SK-N-SH (cell line): ENCODE results near the gene RASGRF1.

Source experiments
- GABPA ChIP-seq: IDR thresholded peaks from 2 replicates; pipeline ENCODE4 v1.4.0; 2012; ENCODE audit warnings: low read depth, mild to moderate bottlenecking
- RAD21 ChIP-seq: IDR thresholded peaks from 2 replicates; pipeline ENCODE4 v1.6.1; 2012; ENCODE audit warnings: mild to moderate bottlenecking, low read length
- SMC3 ChIP-seq: IDR thresholded peaks from 2 replicates; pipeline ENCODE4 v1.6.1; 2012; ENCODE audit warnings: low read depth, low read length, improper control_type of control experiment
- TF ChIP-seq, protein P1 (sequence below): fragments of 200-600 bp; sonication (generic); IDR thresholded peaks from 2 replicates; pipeline ENCODE4 v1.6.1; 2017; ENCODE audit warnings: antibody characterized with exemption, mild to moderate bottlenecking, moderate library complexity
- TF ChIP-seq, protein P2 (sequence below): IDR thresholded peaks from 2 replicates; pipeline ENCODE4 v1.6.1; 2012; ENCODE audit warnings: mild to moderate bottlenecking, low read depth, low read length, moderate library complexity

GRCh38 chr15:79035111-79035601 is 55.4 kb downstream of the RASGRF1 start:
- TF ChIP-seq, protein P1, sequence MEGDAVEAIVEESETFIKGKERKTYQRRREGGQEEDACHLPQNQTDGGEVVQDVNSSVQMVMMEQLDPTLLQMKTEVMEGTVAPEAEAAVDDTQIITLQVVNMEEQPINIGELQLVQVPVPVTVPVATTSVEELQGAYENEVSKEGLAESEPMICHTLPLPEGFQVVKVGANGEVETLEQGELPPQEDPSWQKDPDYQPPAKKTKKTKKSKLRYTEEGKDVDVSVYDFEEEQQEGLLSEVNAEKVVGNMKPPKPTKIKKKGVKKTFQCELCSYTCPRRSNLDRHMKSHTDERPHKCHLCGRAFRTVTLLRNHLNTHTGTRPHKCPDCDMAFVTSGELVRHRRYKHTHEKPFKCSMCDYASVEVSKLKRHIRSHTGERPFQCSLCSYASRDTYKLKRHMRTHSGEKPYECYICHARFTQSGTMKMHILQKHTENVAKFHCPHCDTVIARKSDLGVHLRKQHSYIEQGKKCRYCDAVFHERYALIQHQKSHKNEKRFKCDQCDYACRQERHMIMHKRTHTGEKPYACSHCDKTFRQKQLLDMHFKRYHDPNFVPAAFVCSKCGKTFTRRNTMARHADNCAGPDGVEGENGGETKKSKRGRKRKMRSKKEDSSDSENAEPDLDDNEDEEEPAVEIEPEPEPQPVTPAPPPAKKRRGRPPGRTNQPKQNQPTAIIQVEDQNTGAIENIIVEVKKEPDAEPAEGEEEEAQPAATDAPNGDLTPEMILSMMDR, result peak; percentile 20; the same call in 1 of the 2 replicates
- TF ChIP-seq RAD21 (no peak), SMC3 (no peak), GABPA (no peak)
- TF ChIP-seq, protein P2, sequence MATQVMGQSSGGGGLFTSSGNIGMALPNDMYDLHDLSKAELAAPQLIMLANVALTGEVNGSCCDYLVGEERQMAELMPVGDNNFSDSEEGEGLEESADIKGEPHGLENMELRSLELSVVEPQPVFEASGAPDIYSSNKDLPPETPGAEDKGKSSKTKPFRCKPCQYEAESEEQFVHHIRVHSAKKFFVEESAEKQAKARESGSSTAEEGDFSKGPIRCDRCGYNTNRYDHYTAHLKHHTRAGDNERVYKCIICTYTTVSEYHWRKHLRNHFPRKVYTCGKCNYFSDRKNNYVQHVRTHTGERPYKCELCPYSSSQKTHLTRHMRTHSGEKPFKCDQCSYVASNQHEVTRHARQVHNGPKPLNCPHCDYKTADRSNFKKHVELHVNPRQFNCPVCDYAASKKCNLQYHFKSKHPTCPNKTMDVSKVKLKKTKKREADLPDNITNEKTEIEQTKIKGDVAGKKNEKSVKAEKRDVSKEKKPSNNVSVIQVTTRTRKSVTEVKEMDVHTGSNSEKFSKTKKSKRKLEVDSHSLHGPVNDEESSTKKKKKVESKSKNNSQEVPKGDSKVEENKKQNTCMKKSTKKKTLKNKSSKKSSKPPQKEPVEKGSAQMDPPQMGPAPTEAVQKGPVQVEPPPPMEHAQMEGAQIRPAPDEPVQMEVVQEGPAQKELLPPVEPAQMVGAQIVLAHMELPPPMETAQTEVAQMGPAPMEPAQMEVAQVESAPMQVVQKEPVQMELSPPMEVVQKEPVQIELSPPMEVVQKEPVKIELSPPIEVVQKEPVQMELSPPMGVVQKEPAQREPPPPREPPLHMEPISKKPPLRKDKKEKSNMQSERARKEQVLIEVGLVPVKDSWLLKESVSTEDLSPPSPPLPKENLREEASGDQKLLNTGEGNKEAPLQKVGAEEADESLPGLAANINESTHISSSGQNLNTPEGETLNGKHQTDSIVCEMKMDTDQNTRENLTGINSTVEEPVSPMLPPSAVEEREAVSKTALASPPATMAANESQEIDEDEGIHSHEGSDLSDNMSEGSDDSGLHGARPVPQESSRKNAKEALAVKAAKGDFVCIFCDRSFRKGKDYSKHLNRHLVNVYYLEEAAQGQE, result no peak
